Cortex of kidney (tissue), 1 donor: ENCODE measurements around the gene FZD10.

Source experiments
- DNase-seq: peaks from one replicate; lab custom pipeline; 2025; lab: John Stamatoyannopoulos, UW

The FZD10 gene, protein sequence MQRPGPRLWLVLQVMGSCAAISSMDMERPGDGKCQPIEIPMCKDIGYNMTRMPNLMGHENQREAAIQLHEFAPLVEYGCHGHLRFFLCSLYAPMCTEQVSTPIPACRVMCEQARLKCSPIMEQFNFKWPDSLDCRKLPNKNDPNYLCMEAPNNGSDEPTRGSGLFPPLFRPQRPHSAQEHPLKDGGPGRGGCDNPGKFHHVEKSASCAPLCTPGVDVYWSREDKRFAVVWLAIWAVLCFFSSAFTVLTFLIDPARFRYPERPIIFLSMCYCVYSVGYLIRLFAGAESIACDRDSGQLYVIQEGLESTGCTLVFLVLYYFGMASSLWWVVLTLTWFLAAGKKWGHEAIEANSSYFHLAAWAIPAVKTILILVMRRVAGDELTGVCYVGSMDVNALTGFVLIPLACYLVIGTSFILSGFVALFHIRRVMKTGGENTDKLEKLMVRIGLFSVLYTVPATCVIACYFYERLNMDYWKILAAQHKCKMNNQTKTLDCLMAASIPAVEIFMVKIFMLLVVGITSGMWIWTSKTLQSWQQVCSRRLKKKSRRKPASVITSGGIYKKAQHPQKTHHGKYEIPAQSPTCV

DNA sequence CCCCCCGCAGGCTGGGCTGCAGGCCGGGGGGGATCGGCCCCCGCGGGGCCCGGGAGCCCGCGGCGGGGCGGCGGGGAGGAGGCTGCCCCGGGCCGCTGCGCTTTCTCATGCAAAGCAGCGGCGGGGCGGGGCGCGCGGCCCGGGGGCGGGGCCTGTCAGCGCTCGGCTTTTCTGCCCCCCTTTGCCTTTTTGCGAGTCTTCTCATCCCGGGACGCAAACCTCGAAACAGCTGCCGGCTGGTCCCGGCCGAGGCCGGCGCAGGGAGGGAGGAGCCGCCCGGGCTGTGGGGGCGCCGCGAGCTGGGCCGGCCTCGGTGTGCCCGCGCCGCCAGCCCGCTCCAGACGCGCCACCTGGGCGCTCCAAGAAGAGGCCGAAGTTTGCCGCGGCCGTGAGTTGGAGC lies at the start of gene FZD10:
Gene FZD10 (plus strand): TSS at position 198 of the 400 bp plus-strand sequence. CDS start 479 bp downstream, outside the sequence.
- DNase-seq = no peak

- no peak for DNase-seq
Measured at GRCh38 chr12:130114952-130115351, 47.3 kb upstream of the FZD10 start.

GRCh38 chr12:130115646-130116045 lies 46.6 kb upstream of the FZD10 start:
- DNase-seq = no peak

DNA sequence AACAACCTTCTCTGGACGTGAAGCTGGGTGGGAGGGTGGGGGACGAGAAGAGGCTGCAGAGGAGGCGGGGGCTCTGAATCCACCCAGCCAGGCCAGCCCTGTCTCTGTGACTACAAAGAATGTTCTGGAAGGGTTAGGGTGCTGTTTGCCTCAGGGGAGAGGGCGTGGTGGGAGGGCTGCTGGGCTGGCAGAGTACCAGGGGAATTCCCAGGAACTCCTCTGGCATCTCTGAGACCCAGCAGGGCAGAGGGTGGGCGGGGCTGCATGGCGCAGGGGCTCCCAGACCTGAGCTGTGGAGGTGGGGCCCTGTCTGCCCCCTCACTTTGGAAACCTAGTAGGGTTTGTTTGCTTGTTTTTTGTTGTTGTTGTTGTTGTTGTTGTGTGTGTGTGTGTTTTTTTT lies 45.5 kb upstream of the FZD10 start:
- DNase-seq = no peak

DNA sequence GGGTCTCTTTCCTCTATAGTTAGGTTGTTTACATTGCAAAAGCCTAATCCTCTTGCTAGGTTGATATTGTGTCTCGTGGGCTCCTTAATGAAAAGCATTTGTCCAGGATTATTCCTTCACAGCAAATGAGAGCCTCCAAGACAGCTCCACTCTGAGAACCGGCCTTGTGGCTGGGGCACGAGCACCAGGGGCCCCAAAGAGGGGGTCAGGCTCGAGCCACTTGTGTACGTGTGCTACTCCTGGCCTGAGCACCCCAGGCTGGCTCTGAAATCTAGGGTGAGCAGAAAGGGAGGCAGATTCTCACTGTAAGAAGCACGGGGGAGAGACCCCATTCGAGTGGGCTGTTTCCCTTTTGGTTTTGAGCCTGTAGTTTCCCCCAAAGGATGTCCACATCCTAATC lies 45.0 kb upstream of the FZD10 start:
- no peak for DNase-seq

DNA sequence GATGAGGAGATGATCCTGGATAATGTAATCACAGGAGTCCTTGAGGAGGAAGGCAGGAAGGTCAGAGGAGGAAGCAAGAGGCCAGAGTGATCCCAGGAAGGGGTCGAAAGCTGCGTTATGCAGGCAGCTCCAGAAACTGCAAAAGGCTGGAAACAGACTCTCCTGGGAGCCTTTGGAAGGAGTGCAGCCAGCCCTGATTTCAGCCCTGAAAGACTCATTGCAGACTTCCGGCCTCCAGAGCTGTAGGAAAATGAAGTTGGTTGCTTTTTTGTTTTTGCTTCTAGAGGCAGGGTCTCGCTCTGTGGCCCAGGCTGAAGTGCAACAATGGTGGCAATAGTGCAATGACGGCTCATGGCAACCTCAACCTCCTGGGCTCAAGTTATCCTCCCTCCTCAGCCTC lies 44.6 kb upstream of the FZD10 start:
- no peak for DNase-seq

DNA sequence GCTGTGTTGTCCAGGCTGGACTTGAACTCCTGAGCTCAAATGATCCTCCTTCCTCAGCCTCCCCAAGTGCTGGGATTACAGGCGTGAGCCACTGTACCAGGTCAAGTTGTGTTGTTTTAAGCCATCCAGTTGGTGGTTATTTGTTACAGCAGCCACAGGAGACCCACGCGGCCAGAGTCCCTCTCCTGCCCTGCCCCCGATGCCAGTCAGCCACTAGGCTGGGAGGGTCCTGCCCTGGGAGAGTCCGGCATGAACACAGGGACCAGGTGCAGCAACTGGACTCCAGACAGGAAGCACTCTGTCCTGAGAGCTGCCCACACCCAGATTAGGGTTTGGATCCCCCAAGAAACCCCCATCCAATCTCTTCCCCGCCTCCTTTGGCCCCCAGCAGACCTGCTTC lies 44.1 kb upstream of the FZD10 start:
- no peak for DNase-seq

GRCh38 chr12:130119241-130119861 lies 42.9 kb upstream of the FZD10 start:
- no peak for DNase-seq

GRCh38 chr12:130120012-130120805 lies 42.1 kb upstream of the FZD10 start:
- no peak for DNase-seq

DNA sequence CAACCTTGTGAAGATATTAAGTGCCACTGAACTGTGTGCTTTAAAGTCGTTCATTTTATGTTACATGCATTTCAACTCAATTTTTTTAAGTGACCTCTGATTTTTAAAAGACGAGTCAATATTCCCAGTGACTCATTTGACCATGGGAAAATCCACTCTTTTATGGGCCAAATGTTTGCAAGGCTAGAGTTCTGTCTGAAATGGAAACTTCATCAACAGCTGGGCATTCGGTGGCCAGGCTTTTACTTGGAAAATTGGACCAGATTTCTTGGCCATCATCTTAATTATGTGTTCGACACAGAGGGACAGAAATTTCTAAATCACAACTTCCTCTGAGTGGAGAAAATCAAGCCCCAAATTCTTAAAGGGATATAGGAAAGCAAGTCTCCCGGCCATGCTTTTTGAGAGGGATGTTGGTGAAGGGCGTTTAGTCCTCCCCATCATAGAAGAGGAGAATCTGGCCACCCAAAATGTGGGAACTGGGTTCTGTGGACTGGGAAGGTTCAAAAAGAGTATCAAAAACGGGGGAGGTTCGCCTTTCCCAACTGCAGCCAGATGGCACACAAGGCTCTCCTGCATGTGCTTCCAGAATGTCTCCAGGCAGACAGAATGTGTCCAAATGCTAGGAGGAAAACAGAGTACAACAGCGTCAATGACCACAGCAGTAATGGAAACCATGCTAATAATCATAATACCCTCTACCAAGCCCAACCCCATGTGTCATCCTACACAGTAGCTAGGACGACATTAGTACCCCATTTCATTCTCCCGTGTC lies 40.9 kb upstream of the FZD10 start:
- DNase-seq = no peak

DNA sequence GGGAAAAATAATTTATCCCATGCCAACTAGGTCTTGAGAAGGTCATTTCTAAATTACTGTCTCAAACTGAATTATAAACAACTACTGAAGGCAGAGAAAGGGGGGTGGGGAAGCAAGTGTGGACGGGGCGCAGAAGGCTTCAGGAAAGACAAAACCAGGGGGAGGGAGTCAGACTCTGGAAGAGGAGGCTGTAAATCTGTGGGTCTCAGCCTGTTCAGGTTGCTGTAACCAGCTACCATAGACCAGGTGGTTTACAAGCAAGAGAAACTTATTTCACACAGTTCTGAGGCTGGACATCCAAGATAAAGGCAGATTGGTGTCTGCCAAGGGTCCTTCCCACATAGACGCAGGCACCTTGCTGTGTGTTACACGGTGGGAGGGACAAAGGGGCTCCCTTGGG lies 39.9 kb upstream of the FZD10 start:
- no peak for DNase-seq

- no peak for DNase-seq
Measured at GRCh38 chr12:130124106-130124505, 38.2 kb upstream of the FZD10 start.

- no peak for DNase-seq
Measured at GRCh38 chr12:130124605-130125244, 37.5 kb upstream of the FZD10 start.

DNA sequence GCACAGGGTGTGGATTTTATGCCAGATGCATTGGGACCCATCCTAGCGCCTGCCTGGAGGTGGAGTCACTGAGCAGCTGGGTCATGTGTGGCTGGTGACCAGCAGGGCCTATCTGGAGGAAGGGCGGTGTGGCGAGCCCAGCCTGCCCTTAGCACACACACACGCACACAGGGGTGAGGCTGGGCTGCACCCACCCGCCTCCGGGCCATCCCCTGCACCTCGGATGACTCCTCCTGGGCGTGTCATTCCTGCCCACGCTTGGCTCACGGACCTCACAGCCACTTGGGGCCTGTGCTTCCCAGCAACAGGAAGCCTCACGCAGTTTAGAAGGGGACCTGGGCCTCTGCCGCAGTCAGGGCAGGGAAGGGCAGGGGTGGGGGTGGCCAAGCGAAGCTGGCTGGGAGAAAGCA lies 36.2 kb upstream of the FZD10 start:
- no peak for DNase-seq

DNA sequence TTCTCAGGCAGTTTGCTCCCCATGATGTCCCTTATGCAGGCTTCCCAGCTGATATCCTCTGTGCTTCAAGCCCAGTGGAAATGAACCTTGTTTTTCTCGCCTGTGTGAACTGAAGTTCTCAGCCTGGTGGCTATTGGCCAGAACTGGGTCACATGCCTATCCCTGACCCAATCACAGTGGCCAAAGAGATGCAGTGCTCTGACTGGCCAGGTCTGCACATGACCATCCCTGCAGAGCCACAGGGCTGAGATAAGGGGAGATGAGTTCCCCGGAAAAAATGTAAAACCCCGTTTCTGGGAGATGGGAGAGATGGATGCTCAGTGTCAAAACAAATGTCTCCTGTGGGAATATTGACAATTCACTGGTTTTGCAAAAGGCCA lies 34.7 kb upstream of the FZD10 start:
- no peak for DNase-seq

- no peak for DNase-seq
Measured at GRCh38 chr12:130127912-130128789, 34.1 kb upstream of the FZD10 start.

GRCh38 chr12:130128790-130129735 lies 33.2 kb upstream of the FZD10 start:
- DNase-seq = no peak

GRCh38 chr12:130130346-130130745 lies 31.9 kb upstream of the FZD10 start:
- DNase-seq = no peak

DNA sequence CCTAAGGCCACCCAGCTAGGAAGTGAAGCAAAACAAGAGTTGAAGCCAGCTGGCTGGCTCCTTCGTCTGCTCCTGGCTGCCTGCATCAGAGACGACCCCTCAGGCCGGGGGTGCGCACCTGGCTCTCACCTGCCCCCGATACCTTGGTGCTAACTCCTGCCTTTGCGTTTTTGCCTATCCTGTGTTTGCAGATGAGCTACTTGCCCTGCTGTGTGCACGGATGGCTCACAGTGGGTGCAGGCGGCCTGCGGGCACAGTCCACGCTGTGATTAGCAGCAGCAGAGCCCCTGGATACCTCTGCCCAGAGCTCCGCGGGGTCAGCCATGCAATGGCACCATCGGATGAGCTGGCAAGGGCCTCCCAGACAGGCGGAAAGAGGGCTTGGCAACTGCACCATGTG lies 31.2 kb upstream of the FZD10 start:
- no peak for DNase-seq
